Neural progenitor cell (in vitro differentiated cells): ENCODE measurements around the gene PTPRU. TPM values are rescaled to one million over a fixed set of nuclear protein-coding genes. Genes with fewer than 3 reads are reported as not detected.
A peak's percentile ranks its signal among the peaks of the same experiment; 100 is the strongest.

Experiments used
- DNase-seq: peaks from one replicate; pipeline ENCODE4 v3.0.0-alpha.2; 2016; ENCODE audit warnings: low spot score
- H2AFZ ChIP-seq: fragments of 200-600 bp; sonication (generic); replicated peaks from 2 replicates; pipeline ENCODE4 v1.6.1; 2016; ENCODE audit warnings: antibody characterized with exemption
- H3F3A ChIP-seq: fragments of 200-600 bp; sonication (generic); 2 replicates; pipeline ENCODE4 v1.6.1; 2016; ENCODE audit warnings: antibody characterized with exemption, low read depth
- H3K27ac ChIP-seq: fragments of 200-600 bp; sonication (generic); 2 replicates; pipeline ENCODE4 v1.5.1; 2016; ENCODE audit warnings: mild to moderate bottlenecking
- H3K27me3 ChIP-seq: fragments of 200-600 bp; sonication (generic); 2 replicates; pipeline ENCODE4 v1.6.1; 2016; ENCODE audit warnings: mild to moderate bottlenecking, moderate library complexity
- H3K36me3 ChIP-seq: fragments of 200-600 bp; sonication (generic); 2 replicates; pipeline ENCODE4 v1.5.1; 2016
- H3K4me1 ChIP-seq: fragments of 200-600 bp; sonication (generic); 2 replicates; pipeline ENCODE4 v1.6.1; 2016; ENCODE audit warnings: mixed run types
- H3K4me2 ChIP-seq: fragments of 200-600 bp; sonication (generic); 2 replicates; pipeline ENCODE4 v1.6.1; 2016
- H3K4me3 ChIP-seq: fragments of 200-600 bp; sonication (generic); 2 replicates; pipeline ENCODE4 v1.5.1; 2016
- H3K79me2 ChIP-seq: fragments of 200-600 bp; sonication (generic); 2 replicates; pipeline ENCODE4 v1.6.1; 2016; ENCODE audit warnings: low read depth
- H3K9ac ChIP-seq: fragments of 200-600 bp; sonication (generic); 2 replicates; pipeline ENCODE4 v1.6.1; 2016
- H3K9me3 ChIP-seq: fragments of 200-600 bp; sonication (generic); 2 replicates; pipeline ENCODE4 v1.5.1; 2016; ENCODE audit warnings: low read depth
- H4K20me1 ChIP-seq: fragments of 200-600 bp; sonication (generic); 2 replicates; pipeline ENCODE4 v1.6.1; 2016; ENCODE audit warnings: low read depth
- H3K27ac Mint-ChIP-seq: 3 replicates; pipeline ENCODE4 v1.8.0; 2021; ENCODE audit warnings: mixed read lengths
- H3K27me3 Mint-ChIP-seq: 2 replicates; pipeline ENCODE4 v1.8.0; 2022; ENCODE audit warnings: low read depth, mild to moderate bottlenecking, inconsistent platforms, moderate library complexity, mixed read lengths; ENCODE audit not compliant: insufficient read depth
- H3K36me3 Mint-ChIP-seq: 3 replicates; pipeline ENCODE4 v1.8.0; 2021; ENCODE audit warnings: mixed read lengths
- H3K4me1 Mint-ChIP-seq: 3 replicates; pipeline ENCODE4 v1.8.0; 2021; ENCODE audit warnings: mixed read lengths
- H3K4me3 Mint-ChIP-seq: 3 replicates; pipeline ENCODE4 v1.8.0; 2021; ENCODE audit warnings: mild to moderate bottlenecking, moderate library complexity, mixed read lengths
- H3K9me3 Mint-ChIP-seq: 3 replicates; pipeline ENCODE4 v1.8.0; 2020; ENCODE audit warnings: mixed read lengths
- CTCF ChIP-seq: fragments of 200-600 bp; sonication (generic); IDR thresholded peaks from 2 replicates; pipeline ENCODE4 v1.5.1; 2017; ENCODE audit warnings: antibody characterized with exemption, mild to moderate bottlenecking
- EZH2 ChIP-seq: fragments of 200-600 bp; sonication (generic); IDR thresholded peaks from 2 replicates; pipeline ENCODE4 v1.6.1; 2017; ENCODE audit warnings: antibody characterized with exemption, mild to moderate bottlenecking, moderate library complexity
- EZH2phosphoT487 ChIP-seq: fragments of 200-600 bp; sonication (generic); IDR thresholded peaks from 2 replicates; pipeline ENCODE4 v1.6.1; 2017; ENCODE audit warnings: antibody characterized with exemption
- total RNA-seq: library from RNA; depleted of rRNA; stranded (reverse); fragments of >200 nt; gene quantifications from 2 replicates; pipeline ENCODE4 v1.2.3, GENCODE V29; 2015; ENCODE audit warnings: low replicate concordance

PTPRU gene
- total RNA-seq, 1 donor from 2014 or later = 29.5 TPM

GRCh38 chr1:29260531-29260930 lies 24.2 kb downstream of the PTPRU start:
- Histone ChIP-seq H3K36me3 (peaks cover 3% of the 10 kb centered on the region), H3K4me2 (peak overlapping the region; percentile 99), H3K9ac (no peak overlapping the region), H3K27me3 (peaks cover 38% of the 10 kb centered on the region), H3K9me3 (no peaks in the 10 kb centered on the region), H3K4me3 (peak overlapping the region; percentile 70), H2AFZ (no peak overlapping the region), H4K20me1 (no peaks in the 10 kb centered on the region), H3K79me2 (no peaks in the 10 kb centered on the region), H3F3A (peaks cover 26% of the 10 kb centered on the region), H3K27ac (no peak overlapping the region), H3K4me1 (peaks cover 31% of the 10 kb centered on the region)
- Mint-ChIP-seq H3K36me3 (peaks cover 3% of the 10 kb centered on the region), H3K27me3 (peaks cover 11% of the 10 kb centered on the region), H3K4me1 (peaks cover 36% of the 10 kb centered on the region), H3K9me3 (no peaks in the 10 kb centered on the region), H3K4me3 (peak overlapping the region; percentile 60), H3K27ac (no peak overlapping the region)
- TF ChIP-seq CTCF (no peak), EZH2phosphoT487 (no peak), EZH2 (no peak)
- peak; percentile 1 for DNase-seq

GRCh38 chr1:29264773-29265389 lies 28.6 kb downstream of the PTPRU start:
- H3K4me3 ChIP-seq = no peak overlapping the region
- Mint-ChIP-seq H3K27me3 (peaks cover 3% of the 10 kb centered on the region), H3K4me3 (no peak overlapping the region), H3K36me3 (peaks cover 3% of the 10 kb centered on the region), H3K9me3 (no peaks in the 10 kb centered on the region), H3K4me1 (peaks cover 3% of the 10 kb centered on the region), H3K27ac (no peak overlapping the region)
- H3K4me1 ChIP-seq = no peaks in the 10 kb centered on the region
- no peak for DNase-seq
- no peak overlapping the region for H2AFZ ChIP-seq
- no peaks in the 10 kb centered on the region for H3F3A ChIP-seq
- no peaks in the 10 kb centered on the region for H4K20me1 ChIP-seq
- H3K27me3 ChIP-seq = peaks cover 14% of the 10 kb centered on the region
- no peak overlapping the region for H3K4me2 ChIP-seq
- H3K9me3 ChIP-seq = no peaks in the 10 kb centered on the region
- TF ChIP-seq CTCF (no peak), EZH2phosphoT487 (no peak), EZH2 (no peak)
- peaks cover 3% of the 10 kb centered on the region for H3K36me3 ChIP-seq
- H3K79me2 ChIP-seq = no peaks in the 10 kb centered on the region
- no peak overlapping the region for H3K27ac ChIP-seq
- H3K9ac ChIP-seq = no peak overlapping the region

- H3K27me3 Mint-ChIP-seq = no peaks in the 10 kb centered on the region
- Histone ChIP-seq H3K4me3 (no peak overlapping the region), H3F3A (peaks cover 1% of the 10 kb centered on the region), H3K9me3 (no peaks in the 10 kb centered on the region), H3K27me3 (no peaks in the 10 kb centered on the region), H2AFZ (no peak overlapping the region), H3K79me2 (no peaks in the 10 kb centered on the region), H4K20me1 (no peaks in the 10 kb centered on the region), H3K4me2 (no peak overlapping the region), H3K36me3 (peaks cover 3% of the 10 kb centered on the region), H3K9ac (no peak overlapping the region), H3K4me1 (peaks cover 12% of the 10 kb centered on the region), H3K27ac (no peak overlapping the region)
- H3K36me3 Mint-ChIP-seq = peaks cover 3% of the 10 kb centered on the region
- no peak overlapping the region for H3K4me3 Mint-ChIP-seq
- H3K4me1 Mint-ChIP-seq = peaks cover 13% of the 10 kb centered on the region
- no peaks in the 10 kb centered on the region for H3K9me3 Mint-ChIP-seq
- DNase-seq = no peak
- TF ChIP-seq EZH2phosphoT487 (no peak), CTCF (no peak)
- H3K27ac Mint-ChIP-seq = peak overlapping the region; percentile 31
Observed at GRCh38 chr1:29266912-29267311, 30.6 kb downstream of the PTPRU start.
